LoVo (cell line): ENCODE data around the gene CCDC61.

Experiments
- DNase-seq: peaks from one replicate; pipeline ENCODE4 v3.0.0-alpha.2; 2016; ENCODE audit warnings: low spot score

The CCDC61 gene

GRCh38 chr19:46015687-46016425 is 20.6 kb downstream of the CCDC61 start:
- DNase-seq, result peak; percentile 35

GRCh38 chr19:46016426-46017094 is 21.3 kb downstream of the CCDC61 start:
- peak; percentile 86 for DNase-seq

GRCh38 chr19:46017095-46017429 is 21.8 kb downstream of the CCDC61 start:
- no peak for DNase-seq

- DNase-seq, result no peak
Measured at GRCh38 chr19:46017874-46018675, 22.8 kb downstream of the CCDC61 start.

DNA sequence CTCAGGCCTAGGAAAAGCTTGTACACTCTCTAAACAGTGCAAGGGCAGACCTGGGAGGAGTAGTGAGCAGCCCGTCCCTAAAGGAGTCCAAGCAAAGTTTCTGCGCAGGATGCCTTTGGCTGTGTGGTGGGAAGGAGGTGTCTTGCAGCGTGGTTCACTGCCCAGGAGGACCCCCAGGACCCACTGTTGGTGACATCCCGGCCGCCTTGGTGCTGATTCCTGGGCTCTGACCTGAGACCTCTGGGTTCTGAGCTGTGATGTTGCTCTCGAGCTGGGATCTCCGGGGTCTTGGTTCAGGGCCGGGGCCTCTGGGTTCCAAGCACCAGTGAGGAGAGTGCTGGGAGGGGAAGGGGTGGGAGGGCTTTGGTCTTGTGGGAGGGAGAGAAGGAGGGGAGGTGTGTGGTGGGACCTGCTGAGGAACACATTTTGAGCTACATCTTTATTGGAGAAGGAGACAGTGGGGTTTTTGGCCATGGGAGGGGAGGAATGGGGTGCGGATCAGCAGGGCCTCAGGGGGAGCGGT is 23.5 kb downstream of the CCDC61 start:
- no peak for DNase-seq

DNA sequence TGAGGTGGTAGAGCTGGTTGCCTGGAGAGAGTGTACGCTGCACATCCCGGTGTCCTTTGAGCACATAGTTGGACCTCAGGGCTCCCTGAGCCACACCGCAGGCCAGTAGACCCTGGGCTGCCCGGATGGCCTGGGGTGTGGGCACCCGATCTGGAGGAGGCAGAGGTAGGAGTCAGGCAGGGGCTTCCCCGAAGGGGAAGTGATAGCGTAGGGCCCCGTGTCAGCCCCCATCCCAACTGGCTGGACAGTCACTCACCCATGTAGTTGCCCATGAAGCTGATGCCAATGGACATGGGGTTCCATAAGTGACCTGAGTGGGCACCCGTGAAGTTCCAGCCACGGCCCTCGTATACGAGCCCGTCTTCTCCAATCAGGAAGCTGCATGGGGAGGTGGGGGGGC is 24.0 kb downstream of the CCDC61 start:
- DNase-seq, result no peak

GRCh38 chr19:46020819-46021125 is 25.5 kb downstream of the CCDC61 start:
- no peak for DNase-seq

GRCh38 chr19:46021531-46022041 is 26.3 kb downstream of the CCDC61 start:
- DNase-seq, result no peak

GRCh38 chr19:46022061-46022430 is 26.8 kb downstream of the CCDC61 start:
- DNase-seq, result no peak

DNA sequence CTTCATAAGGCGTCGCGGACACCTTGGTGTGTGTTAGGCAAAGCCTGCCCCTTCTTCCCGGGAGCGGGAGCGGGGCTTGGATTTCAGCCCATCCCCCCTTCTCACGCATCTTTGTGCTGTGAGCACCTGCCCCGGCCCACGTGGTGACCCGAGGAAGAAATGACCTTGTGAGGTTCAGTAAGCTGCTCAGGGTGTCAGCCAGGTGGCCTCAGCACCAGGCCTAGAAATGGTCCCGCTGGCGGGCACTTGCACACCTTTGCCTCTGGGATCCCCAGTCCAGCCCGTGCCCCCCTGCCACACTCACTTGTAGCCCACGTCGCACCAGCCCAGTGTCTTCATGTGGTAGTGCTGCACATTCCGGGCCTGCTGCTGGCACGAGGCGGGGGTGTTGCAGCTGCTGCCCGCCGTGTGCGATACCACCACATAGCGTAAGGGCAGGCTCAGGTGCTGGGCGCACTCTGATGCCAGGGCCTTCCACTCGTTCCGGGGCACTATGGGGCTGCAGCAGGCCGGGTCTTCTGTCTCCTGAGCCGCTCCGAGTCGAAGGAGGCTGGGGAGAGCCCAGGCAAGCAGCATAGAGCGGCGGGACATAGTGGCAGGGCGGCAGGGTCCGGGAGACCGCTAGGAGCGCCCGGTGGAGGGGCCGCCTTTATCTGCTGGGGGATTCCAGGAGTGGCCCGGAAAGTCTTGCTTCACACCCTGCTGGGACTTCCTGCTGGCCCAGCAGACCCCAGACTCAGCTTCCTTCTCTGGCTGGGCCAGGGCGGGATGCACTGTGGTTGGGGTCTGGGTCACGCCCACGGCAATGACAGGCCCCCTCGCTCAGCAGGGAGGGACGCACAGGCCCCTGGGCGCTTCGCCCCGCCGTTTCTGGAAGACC is 27.4 kb downstream of the CCDC61 start, which contains the start of gene PGLYRP1:
PGLYRP1 (minus strand) TSS at position 623 of the 880 bp plus-strand sequence; CDS start at position 591, 32 bp downstream.
- no peak for DNase-seq

GRCh38 chr19:46023311-46023779 is 28.1 kb downstream of the CCDC61 start:
- no peak for DNase-seq

GRCh38 chr19:46025835-46026234 is 30.6 kb downstream of the CCDC61 start:
- no peak for DNase-seq

DNA sequence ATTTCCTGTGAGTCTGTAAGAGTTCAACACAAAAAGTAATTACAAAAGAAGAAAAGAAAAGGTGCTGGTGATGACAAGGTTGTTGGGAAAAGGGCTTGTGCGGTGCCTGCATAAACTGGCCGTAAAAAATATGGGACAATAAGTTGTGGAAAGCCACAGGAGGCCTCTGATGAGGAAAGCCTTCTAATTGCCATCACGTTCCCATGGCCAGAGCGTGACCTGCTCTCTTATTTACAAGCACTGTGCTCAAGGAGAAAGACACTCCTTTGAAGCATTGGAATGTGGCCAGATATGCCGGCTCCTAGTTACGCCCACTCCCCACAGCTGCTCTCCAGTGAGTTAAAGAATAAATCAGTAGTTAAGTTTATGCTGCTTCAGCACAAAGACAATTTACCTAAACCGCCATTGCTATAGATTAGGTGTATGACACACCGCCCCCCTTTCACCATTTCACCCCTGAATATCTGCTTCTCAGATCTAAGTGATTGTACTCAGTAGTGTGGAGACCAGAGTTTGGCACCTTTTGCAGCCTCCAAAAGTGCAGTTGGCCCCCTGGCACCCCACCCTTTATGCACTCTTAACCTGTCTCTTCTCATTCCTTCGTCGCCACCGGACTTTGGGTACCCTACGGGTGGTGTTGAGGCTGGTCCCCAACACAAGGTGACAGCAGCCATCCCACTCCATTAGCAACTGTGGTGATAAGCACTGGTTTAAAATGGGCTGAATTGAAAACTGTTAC is 35.7 kb downstream of the CCDC61 start:
- peak; percentile 15 for DNase-seq

GRCh38 chr19:46031781-46032596 is 36.7 kb downstream of the CCDC61 start:
- no peak for DNase-seq

DNA sequence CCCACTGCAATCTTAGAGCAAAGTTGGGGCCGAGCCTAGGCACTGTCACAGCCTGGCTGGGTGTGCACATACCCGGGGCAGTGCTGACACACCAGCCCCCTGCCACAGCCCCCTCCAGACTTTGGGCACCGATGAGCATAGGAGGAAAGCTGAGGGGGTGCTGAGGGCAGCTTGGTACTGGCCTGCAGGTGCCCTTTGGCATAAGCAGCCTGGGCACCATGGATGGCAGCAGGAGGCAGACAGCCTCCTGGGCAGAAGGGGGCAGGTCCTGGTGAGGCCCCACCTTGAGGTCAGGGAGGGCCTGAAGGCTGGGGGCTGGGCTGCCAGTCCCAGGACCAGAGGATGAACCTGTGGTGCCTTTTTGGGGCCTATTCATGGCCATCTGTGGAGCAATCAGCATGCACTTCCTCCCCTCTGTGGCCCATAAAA is 37.3 kb downstream of the CCDC61 start:
- no peak for DNase-seq

DNA sequence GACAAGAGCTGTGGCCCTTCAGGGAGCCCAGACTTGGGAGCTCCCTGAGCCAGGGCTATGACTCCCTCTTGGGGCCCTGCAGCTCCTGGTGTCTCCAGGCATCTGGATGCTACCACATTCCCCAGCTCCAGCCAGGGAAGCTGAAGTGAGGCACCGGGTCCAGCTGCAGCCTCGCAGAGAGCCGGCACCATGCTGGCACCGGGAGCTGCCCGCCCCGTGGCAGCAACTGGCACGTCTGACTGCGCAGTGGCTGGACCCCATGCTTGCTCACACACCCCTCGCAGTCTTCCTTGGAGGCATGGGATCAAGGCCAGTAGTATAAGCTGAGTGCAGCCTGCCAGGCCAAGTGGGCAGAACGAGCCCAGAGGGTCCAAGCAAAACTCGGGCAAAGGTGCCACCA is 38.1 kb downstream of the CCDC61 start:
- no peak for DNase-seq

- no peak for DNase-seq
Measured at GRCh38 chr19:46035546-46035945, 40.3 kb downstream of the CCDC61 start.

- DNase-seq, result no peak
Measured at GRCh38 chr19:46035986-46036743, 40.9 kb downstream of the CCDC61 start.

DNA sequence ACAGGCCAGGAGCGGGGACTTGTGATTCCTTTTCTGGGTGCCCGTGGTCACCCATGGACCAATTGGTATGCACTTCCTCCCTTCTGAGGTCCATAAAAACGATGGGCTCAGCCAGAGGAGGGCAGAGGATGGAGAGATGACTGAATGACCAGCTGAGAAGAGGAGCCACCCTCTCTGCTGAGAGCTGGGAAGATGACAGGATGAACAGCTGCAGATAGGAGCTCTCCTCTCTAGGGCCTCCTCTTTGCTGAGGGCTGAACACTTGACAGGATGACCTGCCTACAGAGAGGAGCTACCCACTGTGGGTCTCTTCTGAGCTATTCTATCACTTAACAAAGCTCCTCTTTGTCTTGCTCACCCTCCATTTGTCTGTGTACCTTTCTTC is 41.5 kb downstream of the CCDC61 start:
- no peak for DNase-seq
